Tibial nerve (tissue), 4 donors: ENCODE data around the gene LRPPRC. TPM values are rescaled to one million over a fixed set of nuclear protein-coding genes. Genes with fewer than 3 reads are reported as not detected.

Source experiments
- DNase-seq, 2 donors: peaks; one replicate each; pipeline ENCODE4 v3.0.0-alpha.2; 2019; ENCODE audit warnings: low spot score in 2 of 2
- H3K27ac ChIP-seq, 4 donors: fragments of 200-600 bp; sonication (generic) in 3 of 4; one replicate each; pipeline ENCODE4 v1.5.1; 2017 to 2019; ENCODE audit warnings: mild to moderate bottlenecking in 1 of 4
- H3K27me3 ChIP-seq, 2 donors: fragments of 200-600 bp; sonication (generic) in 1 of 2; one replicate each; pipeline versions ENCODE4 v1.5.1 to v1.6.0; 2017 to 2019
- H3K36me3 ChIP-seq, 3 donors: fragments of 200-600 bp; sonication (generic); one replicate each; pipeline ENCODE4 v1.5.1; 2018 to 2019
- H3K4me1 ChIP-seq, 4 donors: fragments of 200-600 bp; sonication (generic) in 3 of 4; one replicate each; pipeline ENCODE4 v1.5.1; 2017 to 2019
- H3K4me3 ChIP-seq, 4 donors: fragments of 200-600 bp; sonication (generic) in 3 of 4; one replicate each; pipeline ENCODE4 v1.5.1; 2017 to 2019; ENCODE audit warnings: mild to moderate bottlenecking in 1 of 4, moderate library complexity in 1 of 4
- H3K9me3 ChIP-seq, 4 donors: fragments of 200-600 bp; sonication (generic) in 3 of 4; one replicate each; pipeline ENCODE4 v1.5.1; 2017 to 2019
- CTCF ChIP-seq, 5 experiments: fragments of 200-600 bp in 3 of 5; fragments of 450-650 bp in 2 of 5; sonication (generic) in 3 of 5; IDR thresholded peaks; one replicate each; pipeline ENCODE4 v1.5.1; 2016 to 2019; ENCODE audit warnings: antibody characterized with exemption in 5 of 5, mild to moderate bottlenecking in 3 of 5, moderate library complexity in 2 of 5
- EP300 ChIP-seq, 2 donors: sonication (generic); formaldehyde crosslinking; IDR thresholded peaks; one replicate each; pipeline ENCODE4 v1.6.1; 2017; ENCODE audit warnings: antibody characterized with exemption in 2 of 2, mild to moderate bottlenecking in 1 of 2
- POLR2A ChIP-seq, 2 donors: fragments of 450-650 bp; IDR thresholded peaks; one replicate each; pipeline ENCODE4 v1.6.1; 2017; ENCODE audit warnings: antibody characterized with exemption in 2 of 2, mild to moderate bottlenecking in 2 of 2, moderate library complexity in 2 of 2
- WGBS, 2 donors: methylation state at CpG; one replicate each; pipeline ENCODE4 v1.1.5; 2018; 5-methylcytosine and 5-hydroxymethylcytosine counted together
- total RNA-seq, 4 donors: library from RNA; depleted of rRNA; stranded (reverse); fragments of >200 nt; gene quantifications; one replicate each; pipeline ENCODE4 v1.1.0, GENCODE V29; 2016

The LRPPRC gene
- total RNA-seq: 10 to 100 TPM; 42.2 to 53.4 (median 49.7) TPM

DNA sequence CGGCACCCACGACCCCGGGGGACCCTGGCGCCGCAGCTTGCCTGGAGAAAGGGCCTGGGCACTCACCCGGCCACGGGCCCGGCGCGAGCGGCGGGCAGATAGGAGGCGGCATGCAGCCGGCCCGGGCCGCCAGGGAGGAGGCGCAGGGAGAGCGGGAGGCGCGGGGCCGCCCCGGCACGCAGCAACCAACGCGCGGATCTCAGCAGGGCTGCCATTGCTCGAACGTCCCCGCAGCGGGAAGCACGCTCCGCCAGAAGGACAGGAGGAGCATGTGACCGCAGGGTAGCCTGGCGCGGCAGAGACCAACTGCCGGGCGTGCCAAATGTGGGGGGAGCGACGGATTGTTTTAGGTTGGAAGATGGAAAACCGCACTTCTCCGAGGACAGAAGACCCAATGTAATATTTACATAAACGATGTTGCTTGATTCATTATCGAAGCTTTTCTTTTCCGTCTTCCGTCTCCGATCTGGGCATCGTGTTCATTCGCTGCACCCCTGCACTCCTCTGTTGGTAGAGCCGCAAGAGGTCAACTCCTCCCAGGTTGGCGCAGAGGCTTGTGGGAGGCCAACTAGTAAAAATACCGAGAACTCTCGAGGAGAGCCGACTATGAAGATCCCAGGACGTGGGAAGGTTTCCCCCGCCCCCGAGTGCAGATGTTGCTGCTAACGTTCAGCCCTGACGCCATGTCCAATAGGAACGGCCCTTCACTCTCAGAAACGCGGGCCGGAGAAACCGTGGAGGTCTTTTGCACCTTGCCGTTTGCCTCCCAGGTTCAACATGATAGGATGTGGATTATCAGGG, at the start of gene LRPPRC:
Gene LRPPRC, minus strand, starts transcription at position 257 of the 801 bp plus-strand sequence. Its CDS starts 42 bp downstream, at position 215.
- peak within 1 kb of the TSS; percentile 96 to 100 (median 100) for H3K4me3 ChIP-seq
- peak; percentile 84 to 92 for DNase-seq
- H3K27me3 ChIP-seq: no peaks in the 10 kb centered on the region
- 0% methylated on average over 38 to 60 of the region's 64 CpGs for WGBS, 2 donors
- H3K27ac ChIP-seq: peak within 1 kb of the TSS; percentile 75 to 87 (median 80)
- TF ChIP-seq POLR2A (IDR thresholded peaks at IDR 0.05) (peak; percentile 58 to 70), CTCF (IDR thresholded peaks at IDR 0.05) (peak in 1 of 5 experiments; percentile 58), EP300 (IDR thresholded peaks at IDR 0.05) (peak; percentile 81 to 94)
- H3K4me1 ChIP-seq: peaks cover 0 to 47% (median 18%) of the 10 kb centered on the region in 4 donors
- no peaks in the 10 kb centered on the region for H3K9me3 ChIP-seq
- H3K36me3 ChIP-seq: peaks cover 0 to 8% (median 0%) of the 10 kb centered on the region in 3 donors

GRCh38 chr2:44045061-44045460, 49.3 kb upstream of the LRPPRC start:
- TF ChIP-seq POLR2A (IDR thresholded peaks at IDR 0.05): no peak
- TF ChIP-seq EP300 (IDR thresholded peaks at IDR 0.05): no peak
- TF ChIP-seq CTCF (IDR thresholded peaks at IDR 0.05): no peak
- Histone ChIP-seq H3K36me3 (no peaks in the 10 kb centered on the region), H3K27me3 (no peaks in the 10 kb centered on the region), H3K4me1 (no peaks in the 10 kb centered on the region), H3K4me3 (no peak overlapping the region), H3K27ac (no peak overlapping the region), H3K9me3 (no peaks in the 10 kb centered on the region)
- no peak for DNase-seq
- 79 to 83% methylated on average over 3 of the region's 3 CpGs for WGBS, 2 donors

DNA sequence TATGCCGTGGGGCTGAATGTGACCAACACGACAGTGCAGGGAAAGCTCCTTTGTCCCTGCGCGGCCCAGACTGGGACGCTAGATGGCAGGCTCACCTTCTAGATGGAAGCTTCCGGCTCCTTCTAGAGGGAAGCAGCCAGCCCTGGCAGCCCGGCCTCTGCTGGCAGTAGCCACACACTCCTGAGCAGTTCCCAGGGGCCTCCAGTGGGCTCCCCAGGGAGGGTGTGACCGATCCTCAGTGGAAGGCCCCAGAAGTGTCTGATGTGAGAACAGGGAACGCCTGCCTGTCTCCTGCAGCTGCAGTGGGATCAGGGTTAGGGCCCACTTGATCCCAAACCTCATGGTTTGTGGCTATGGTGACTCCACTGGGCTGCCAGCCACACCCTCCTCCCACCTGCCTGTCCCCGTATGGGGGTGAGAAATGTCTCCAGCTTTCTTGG, 48.5 kb upstream of the LRPPRC start:
- Histone ChIP-seq H3K27ac (no peak overlapping the region), H3K4me1 (no peaks in the 10 kb centered on the region), H3K4me3 (no peak overlapping the region), H3K36me3 (no peaks in the 10 kb centered on the region), H3K9me3 (no peaks in the 10 kb centered on the region), H3K27me3 (no peaks in the 10 kb centered on the region)
- peak; percentile 52 to 74 for DNase-seq
- TF ChIP-seq POLR2A (IDR thresholded peaks at IDR 0.05) (no peak), CTCF (IDR thresholded peaks at IDR 0.05) (peak; percentile 76 to 88 (median 81)), EP300 (IDR thresholded peaks at IDR 0.05) (no peak)
- 0 to 7% methylated on average over 3 to 6 of the region's 10 CpGs for WGBS, 2 donors

GRCh38 chr2:44040365-44040764, 44.6 kb upstream of the LRPPRC start:
- WGBS, 2 donors: 81 to 85% methylated on average over 3 of the region's 3 CpGs
- TF ChIP-seq POLR2A (IDR thresholded peaks at IDR 0.05): no peak
- no peak for TF ChIP-seq CTCF (IDR thresholded peaks at IDR 0.05)
- no peak for TF ChIP-seq EP300 (IDR thresholded peaks at IDR 0.05)

GRCh38 chr2:44038277-44038676, 42.5 kb upstream of the LRPPRC start:
- H3K36me3 ChIP-seq: no peaks in the 10 kb centered on the region
- 53% methylated on average over 6 of the region's 6 CpGs for WGBS, 2 donors
- no peak overlapping the region for H3K4me3 ChIP-seq
- H3K4me1 ChIP-seq: no peaks in the 10 kb centered on the region
- TF ChIP-seq CTCF (IDR thresholded peaks at IDR 0.05) (no peak), POLR2A (IDR thresholded peaks at IDR 0.05) (no peak), EP300 (IDR thresholded peaks at IDR 0.05) (no peak)
- DNase-seq: no peak
- H3K27me3 ChIP-seq: peaks cover 0 to 3% of the 10 kb centered on the region in 2 donors
- H3K27ac ChIP-seq: no peak overlapping the region
- no peaks in the 10 kb centered on the region for H3K9me3 ChIP-seq

More at GRCh38 chr2:44040365-44040764, 44.6 kb upstream of the LRPPRC start:
- H3K36me3 ChIP-seq: no peaks in the 10 kb centered on the region
- H3K9me3 ChIP-seq: no peaks in the 10 kb centered on the region
- H3K4me1 ChIP-seq: no peaks in the 10 kb centered on the region
- no peak for DNase-seq
- no peaks in the 10 kb centered on the region for H3K27me3 ChIP-seq
- H3K27ac ChIP-seq: no peak overlapping the region
- no peak overlapping the region for H3K4me3 ChIP-seq
